HepG2 (cell line): ENCODE results near the gene GNAI2. TPM values are rescaled to one million over a fixed set of nuclear protein-coding genes. Genes with fewer than 3 reads are reported as not detected.

Experiments used
- ARHGAP35 ChIP-seq: sonication (generic); formaldehyde crosslinking; IDR thresholded peaks from 2 replicates; pipeline ENCODE4 v1.9.0; 2022; ENCODE audit warnings: mild to moderate bottlenecking, inconsistent platforms, moderate library complexity, missing genetic modification reagents, borderline replicate concordance
- BORCS8-MEF2B ChIP-seq: sonication (generic); formaldehyde crosslinking; IDR thresholded peaks from 2 replicates; pipeline ENCODE4 v1.8.0; 2022; ENCODE audit warnings: mild to moderate bottlenecking, missing genetic modification reagents
- DMTF1 ChIP-seq: sonication (generic); formaldehyde crosslinking; IDR thresholded peaks from 2 replicates; pipeline ENCODE4 v1.4.0; 2020; ENCODE audit warnings: mild to moderate bottlenecking, missing genetic modification reagents
- HIVEP1 ChIP-seq: sonication (generic); formaldehyde crosslinking; IDR thresholded peaks from 2 replicates; pipeline ENCODE4 v1.4.0; 2020; ENCODE audit warnings: mild to moderate bottlenecking, missing genetic modification reagents
- LCORL ChIP-seq, 2 experiments: fragments of 450-650 bp in 1 of 2; sonication (generic) in 1 of 2; formaldehyde crosslinking in 1 of 2; IDR thresholded peaks; 2 replicates each; pipeline versions ENCODE4 v1.5.0 to v1.6.1; 2017 to 2020; ENCODE audit warnings: antibody characterized with exemption in 1 of 2, missing genetic modification reagents in 1 of 2
- MAZ ChIP-seq, 2 experiments: sonication (generic) in 1 of 2; formaldehyde crosslinking in 1 of 2; IDR thresholded peaks; 2 replicates each; pipeline versions ENCODE4 v1.5.0 to v1.6.1; 2012 to 2020; ENCODE audit warnings: low read depth in 2 of 2, mild to moderate bottlenecking in 2 of 2, borderline replicate concordance in 1 of 2, improper control_type of control experiment in 1 of 2, low read length in 1 of 2, missing genetic modification reagents in 1 of 2, moderate library complexity in 1 of 2
- MBNL3 ChIP-seq: fragments of 250-450 bp; sonication (Bioruptor Pico); conservative IDR thresholded peaks from 2 replicates; pipeline ENCODE4 v1.8.0; 2022; ENCODE audit warnings: mild to moderate bottlenecking, inconsistent platforms
- NAIF1 ChIP-seq: sonication (generic); formaldehyde crosslinking; IDR thresholded peaks from 2 replicates; pipeline ENCODE4 v1.5.0; 2020; ENCODE audit warnings: mild to moderate bottlenecking, missing genetic modification reagents, borderline replicate concordance
- PAX8 ChIP-seq: sonication (generic); formaldehyde crosslinking; IDR thresholded peaks from 2 replicates; pipeline ENCODE4 v1.8.0; 2022; ENCODE audit warnings: mild to moderate bottlenecking, missing genetic modification reagents, borderline replicate concordance
- POLR2A ChIP-seq, 2 experiments: IDR thresholded peaks; 2 replicates each; pipeline ENCODE4 v1.6.1; 2011; ENCODE audit warnings: low read depth in 2 of 2, low read length in 2 of 2, mild to moderate bottlenecking in 1 of 2, moderate library complexity in 1 of 2; ENCODE audit not compliant: insufficient read depth in 1 of 2
- STAG1 ChIP-seq: sonication (generic); formaldehyde crosslinking; IDR thresholded peaks from 2 replicates; pipeline ENCODE4 v1.4.0; 2020; ENCODE audit warnings: missing genetic modification reagents
- ZBTB1 ChIP-seq: sonication (generic); formaldehyde crosslinking; IDR thresholded peaks from 2 replicates; pipeline ENCODE4 v1.4.0; 2020; ENCODE audit warnings: missing genetic modification reagents, borderline replicate concordance
- ZBTB49 ChIP-seq: sonication (generic); formaldehyde crosslinking; IDR thresholded peaks from 2 replicates; pipeline ENCODE4 v1.4.0; 2020; ENCODE audit warnings: missing genetic modification reagents, borderline replicate concordance
- ZIK1 ChIP-seq: sonication (generic); formaldehyde crosslinking; IDR thresholded peaks from 2 replicates; pipeline ENCODE4 v1.5.0; 2020; ENCODE audit warnings: mild to moderate bottlenecking, low read depth, missing genetic modification reagents, borderline replicate concordance
- ZNF326 ChIP-seq: sonication (generic); formaldehyde crosslinking; IDR thresholded peaks from 2 replicates; pipeline ENCODE4 v1.4.0; 2020; ENCODE audit warnings: missing genetic modification reagents, borderline replicate concordance
- ZNF792 ChIP-seq: IDR thresholded peaks from 2 replicates; pipeline ENCODE4 v1.6.1; 2016
- polyA plus RNA-seq, 8 experiments: library from polyadenylated mRNA; depleted of rRNA in 3 of 8; stranded (reverse) in 7 of 8; unstranded in 1 of 8; fragments of >200 nt; fragmentation: Illumina TruSeq in 4 of 8; extraction: Trizol in 4 of 8; gene quantifications; 2 replicates each; pipeline versions ENCODE4 v1.2.1 to v1.2.3, GENCODE V29; 2011 to 2016; ENCODE audit warnings: low read depth in 4 of 8, missing spikeins in 1 of 8, mixed read lengths in 1 of 8; ENCODE audit not compliant: insufficient read depth in 1 of 8
- total RNA-seq, 5 experiments: library from RNA; depleted of rRNA; stranded (reverse); fragments of >200 nt; fragmentation: Illumina TruSeq; extraction: Trizol; gene quantifications; 2 replicates each; pipeline ENCODE4 v1.2.3, GENCODE V29; 2016; ENCODE audit warnings: low read depth in 1 of 5
- TF ChIP-seq, protein P1 (sequence below): sonication (generic); formaldehyde crosslinking; IDR thresholded peaks from 2 replicates; pipeline ENCODE4 v1.4.0; 2020; ENCODE audit warnings: low read depth, missing genetic modification reagents
- TF ChIP-seq, protein P2 (sequence below): sonication (generic); formaldehyde crosslinking; conservative IDR thresholded peaks from 2 replicates; pipeline ENCODE4 v1.5.0; 2020; ENCODE audit warnings: missing genetic modification reagents

The GNAI2 gene
- total and polyA plus RNA-seq, 2 of the 13 experiments (the other 11 are each of a cell fraction or from before 2014, with no cell fraction given) = 51.1 to 66.2 TPM

DNA sequence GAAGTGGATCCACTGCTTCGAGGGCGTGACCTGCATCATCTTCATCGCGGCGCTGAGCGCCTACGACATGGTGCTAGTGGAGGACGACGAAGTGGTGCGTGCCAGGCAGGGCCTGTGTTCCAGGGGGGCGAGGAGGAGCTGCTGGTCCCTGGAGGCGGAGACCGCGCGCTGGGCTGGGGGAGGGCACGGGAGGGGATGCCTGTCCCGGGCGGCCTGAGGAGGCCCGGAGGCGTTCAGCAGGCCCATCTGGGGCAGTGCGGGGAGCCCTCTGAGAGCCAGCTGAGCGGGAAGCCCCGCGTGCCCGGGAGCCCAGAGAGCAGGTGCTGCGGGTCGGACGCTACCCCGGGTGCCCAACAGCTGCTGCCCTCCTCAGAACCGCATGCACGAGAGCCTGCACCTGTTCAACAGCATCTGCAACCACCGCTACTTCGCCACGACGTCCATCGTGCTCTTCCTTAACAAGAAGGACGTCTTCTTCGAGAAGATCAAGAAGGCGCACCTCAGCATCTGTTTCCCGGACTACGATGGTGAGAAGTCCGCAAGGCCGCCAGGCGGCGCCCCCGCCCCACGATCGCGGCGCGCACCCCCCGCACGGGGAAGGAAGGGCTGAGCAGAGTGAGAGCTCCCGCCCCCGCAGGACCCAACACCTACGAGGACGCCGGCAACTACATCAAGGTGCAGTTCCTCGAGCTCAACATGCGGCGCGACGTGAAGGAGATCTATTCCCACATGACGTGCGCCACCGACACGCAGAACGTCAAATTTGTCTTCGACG lies 41.7 kb upstream of the GNAI2 start (continued):
- TF ChIP-seq, protein P1, sequence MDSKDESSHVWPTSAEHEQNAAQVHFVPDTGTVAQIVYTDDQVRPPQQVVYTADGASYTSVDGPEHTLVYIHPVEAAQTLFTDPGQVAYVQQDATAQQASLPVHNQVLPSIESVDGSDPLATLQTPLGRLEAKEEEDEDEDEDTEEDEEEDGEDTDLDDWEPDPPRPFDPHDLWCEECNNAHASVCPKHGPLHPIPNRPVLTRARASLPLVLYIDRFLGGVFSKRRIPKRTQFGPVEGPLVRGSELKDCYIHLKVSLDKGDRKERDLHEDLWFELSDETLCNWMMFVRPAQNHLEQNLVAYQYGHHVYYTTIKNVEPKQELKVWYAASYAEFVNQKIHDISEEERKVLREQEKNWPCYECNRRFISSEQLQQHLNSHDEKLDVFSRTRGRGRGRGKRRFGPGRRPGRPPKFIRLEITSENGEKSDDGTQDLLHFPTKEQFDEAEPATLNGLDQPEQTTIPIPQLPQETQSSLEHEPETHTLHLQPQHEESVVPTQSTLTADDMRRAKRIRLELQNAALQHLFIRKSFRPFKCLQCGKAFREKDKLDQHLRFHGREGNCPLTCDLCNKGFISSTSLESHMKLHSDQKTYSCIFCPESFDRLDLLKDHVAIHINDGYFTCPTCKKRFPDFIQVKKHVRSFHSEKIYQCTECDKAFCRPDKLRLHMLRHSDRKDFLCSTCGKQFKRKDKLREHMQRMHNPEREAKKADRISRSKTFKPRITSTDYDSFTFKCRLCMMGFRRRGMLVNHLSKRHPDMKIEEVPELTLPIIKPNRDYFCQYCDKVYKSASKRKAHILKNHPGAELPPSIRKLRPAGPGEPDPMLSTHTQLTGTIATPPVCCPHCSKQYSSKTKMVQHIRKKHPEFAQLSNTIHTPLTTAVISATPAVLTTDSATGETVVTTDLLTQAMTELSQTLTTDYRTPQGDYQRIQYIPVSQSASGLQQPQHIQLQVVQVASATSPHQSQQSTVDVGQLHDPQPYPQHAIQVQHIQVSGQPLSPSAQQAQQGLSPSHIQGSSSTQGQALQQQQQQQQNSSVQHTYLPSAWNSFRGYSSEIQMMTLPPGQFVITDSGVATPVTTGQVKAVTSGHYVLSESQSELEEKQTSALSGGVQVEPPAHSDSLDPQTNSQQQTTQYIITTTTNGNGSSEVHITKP (CRISPR knock-in tag) = 0 out of 2 replicates have a peak, but pooled peaks have one; percentile 30
- TF ChIP-seq LCORL (IDR thresholded peaks at IDR 0.05) (no peak), LCORL (CRISPR knock-in tag; IDR thresholded peaks at IDR 0.05) (no peak; the same call in 1 of the 2 replicates), ARHGAP35 (CRISPR knock-in tag) (no peak), ZNF792 (no peak; the same call in 1 of the 2 replicates), MBNL3 (CRISPR knock-in tag) (no peak), BORCS8-MEF2B (peak; percentile 64; the same call in 1 of the 2 replicates), MAZ (IDR thresholded peaks at IDR 0.05; ENCODE audit: borderline replicate concordance, low read depth, low read length) (peak; percentile 80; the same call in 1 of the 2 replicates), MAZ (CRISPR knock-in tag; IDR thresholded peaks at IDR 0.05; ENCODE audit: low read depth) (peak; percentile 85), STAG1 (CRISPR knock-in tag) (peak; percentile 99), POLR2A (IDR thresholded peaks at IDR 0.05; ENCODE audit: insufficient read depth in 1 of 2, low read depth in 2 of 2, low read length in 2 of 2) (no peak), DMTF1 (CRISPR knock-in tag) (no peak), ZNF326 (CRISPR knock-in tag) (no peak), PAX8 (CRISPR knock-in tag) (0 out of 2 replicates have a peak, but pooled peaks have one; percentile 34), ZBTB49 (CRISPR knock-in tag) (no peak), HIVEP1 (CRISPR knock-in tag) (no peak), ZIK1 (CRISPR knock-in tag) (no peak; the same call in 1 of the 2 replicates), ZBTB1 (CRISPR knock-in tag) (no peak), NAIF1 (no peak)
- TF ChIP-seq, protein P2, sequence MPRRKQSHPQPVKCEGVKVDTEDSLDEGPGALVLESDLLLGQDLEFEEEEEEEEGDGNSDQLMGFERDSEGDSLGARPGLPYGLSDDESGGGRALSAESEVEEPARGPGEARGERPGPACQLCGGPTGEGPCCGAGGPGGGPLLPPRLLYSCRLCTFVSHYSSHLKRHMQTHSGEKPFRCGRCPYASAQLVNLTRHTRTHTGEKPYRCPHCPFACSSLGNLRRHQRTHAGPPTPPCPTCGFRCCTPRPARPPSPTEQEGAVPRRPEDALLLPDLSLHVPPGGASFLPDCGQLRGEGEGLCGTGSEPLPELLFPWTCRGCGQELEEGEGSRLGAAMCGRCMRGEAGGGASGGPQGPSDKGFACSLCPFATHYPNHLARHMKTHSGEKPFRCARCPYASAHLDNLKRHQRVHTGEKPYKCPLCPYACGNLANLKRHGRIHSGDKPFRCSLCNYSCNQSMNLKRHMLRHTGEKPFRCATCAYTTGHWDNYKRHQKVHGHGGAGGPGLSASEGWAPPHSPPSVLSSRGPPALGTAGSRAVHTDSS (CRISPR knock-in tag) = no peak
